Osteocyte (in vitro differentiated cells): ENCODE data around the gene MED23. TPM values are rescaled to one million over a fixed set of nuclear protein-coding genes. Genes with fewer than 3 reads are reported as not detected.

Source experiments
- DNase-seq: peaks from one replicate; pipeline ENCODE4 v3.0.0; 2021; ENCODE audit warnings: mixed read lengths; ENCODE audit not compliant: unreplicated experiment; ENCODE audit errors: extremely low spot score
- H3K27ac Mint-ChIP-seq: one replicate; pipeline ENCODE4 v1.8.0; 2021; ENCODE audit warnings: mild to moderate bottlenecking, mixed read lengths; ENCODE audit not compliant: unreplicated experiment
- H3K27me3 Mint-ChIP-seq: one replicate; pipeline ENCODE4 v1.8.0; 2021; ENCODE audit warnings: mixed read lengths; ENCODE audit not compliant: unreplicated experiment
- H3K36me3 Mint-ChIP-seq: one replicate; pipeline ENCODE4 v1.8.0; 2021; ENCODE audit warnings: mixed read lengths; ENCODE audit not compliant: unreplicated experiment
- H3K4me1 Mint-ChIP-seq: one replicate; pipeline ENCODE4 v1.8.0; 2021; ENCODE audit warnings: mixed read lengths; ENCODE audit not compliant: unreplicated experiment
- H3K4me3 Mint-ChIP-seq: one replicate; pipeline ENCODE4 v1.8.0; 2021; ENCODE audit warnings: mild to moderate bottlenecking, moderate library complexity, mixed read lengths; ENCODE audit not compliant: unreplicated experiment
- H3K9me3 Mint-ChIP-seq: one replicate; pipeline ENCODE4 v1.8.0; 2021; ENCODE audit warnings: mixed read lengths; ENCODE audit not compliant: unreplicated experiment
- total RNA-seq: library from RNA; stranded (reverse); gene quantifications from 2 replicates; pipeline ENCODE4 v1.2.1, GENCODE V29; 2021
- TF ChIP-seq, protein P1 (sequence below): fragments of 200-600 bp; sonication (generic); IDR thresholded peaks from 2 replicates; pipeline ENCODE4 v1.5.0; 2021; ENCODE audit warnings: antibody characterized with exemption, mild to moderate bottlenecking, moderate library complexity

MED23 gene
- total RNA-seq, 1 donor from 2014 or later, result 33.3 TPM

DNA sequence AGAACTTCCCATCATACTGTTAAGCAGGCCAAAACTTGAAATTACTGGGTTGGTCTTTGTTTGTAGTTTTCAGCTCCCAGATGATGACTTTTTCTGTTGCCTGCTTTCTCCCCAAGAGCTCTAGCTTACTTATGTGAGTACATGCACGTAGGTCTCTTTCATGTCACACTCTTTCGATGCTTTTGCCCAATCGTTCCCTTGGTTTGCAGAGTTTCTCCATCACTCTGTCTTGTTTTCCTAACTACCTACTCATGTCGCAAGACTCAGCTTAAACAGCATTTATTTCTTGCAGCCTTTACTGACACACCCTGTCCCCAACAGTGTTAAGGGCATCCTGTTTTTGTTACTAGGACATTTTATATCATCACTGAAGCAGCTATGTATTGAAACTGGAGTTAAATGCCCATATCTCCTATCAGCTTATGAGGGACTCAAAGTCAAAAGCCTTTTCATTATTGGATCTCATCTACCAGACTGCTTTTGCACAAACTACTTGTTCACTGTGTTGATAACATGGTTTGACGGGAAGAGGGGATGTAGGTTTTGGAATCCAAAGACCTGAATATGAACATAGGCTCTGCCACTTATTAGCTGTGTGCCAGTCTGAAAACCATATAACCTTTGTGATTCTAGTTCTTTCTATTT is 52.1 kb downstream of the MED23 start:
- no peaks in the 10 kb centered on the region for H3K9me3 Mint-ChIP-seq
- H3K4me3 Mint-ChIP-seq, result no peak overlapping the region
- H3K4me1 Mint-ChIP-seq, result peaks cover 10% of the 10 kb centered on the region
- H3K36me3 Mint-ChIP-seq, result peaks cover 24% of the 10 kb centered on the region
- no peak overlapping the region for H3K27ac Mint-ChIP-seq
- TF ChIP-seq, protein P1, sequence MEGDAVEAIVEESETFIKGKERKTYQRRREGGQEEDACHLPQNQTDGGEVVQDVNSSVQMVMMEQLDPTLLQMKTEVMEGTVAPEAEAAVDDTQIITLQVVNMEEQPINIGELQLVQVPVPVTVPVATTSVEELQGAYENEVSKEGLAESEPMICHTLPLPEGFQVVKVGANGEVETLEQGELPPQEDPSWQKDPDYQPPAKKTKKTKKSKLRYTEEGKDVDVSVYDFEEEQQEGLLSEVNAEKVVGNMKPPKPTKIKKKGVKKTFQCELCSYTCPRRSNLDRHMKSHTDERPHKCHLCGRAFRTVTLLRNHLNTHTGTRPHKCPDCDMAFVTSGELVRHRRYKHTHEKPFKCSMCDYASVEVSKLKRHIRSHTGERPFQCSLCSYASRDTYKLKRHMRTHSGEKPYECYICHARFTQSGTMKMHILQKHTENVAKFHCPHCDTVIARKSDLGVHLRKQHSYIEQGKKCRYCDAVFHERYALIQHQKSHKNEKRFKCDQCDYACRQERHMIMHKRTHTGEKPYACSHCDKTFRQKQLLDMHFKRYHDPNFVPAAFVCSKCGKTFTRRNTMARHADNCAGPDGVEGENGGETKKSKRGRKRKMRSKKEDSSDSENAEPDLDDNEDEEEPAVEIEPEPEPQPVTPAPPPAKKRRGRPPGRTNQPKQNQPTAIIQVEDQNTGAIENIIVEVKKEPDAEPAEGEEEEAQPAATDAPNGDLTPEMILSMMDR, result no peak
- DNase-seq, result no peak
- no peaks in the 10 kb centered on the region for H3K27me3 Mint-ChIP-seq

DNA sequence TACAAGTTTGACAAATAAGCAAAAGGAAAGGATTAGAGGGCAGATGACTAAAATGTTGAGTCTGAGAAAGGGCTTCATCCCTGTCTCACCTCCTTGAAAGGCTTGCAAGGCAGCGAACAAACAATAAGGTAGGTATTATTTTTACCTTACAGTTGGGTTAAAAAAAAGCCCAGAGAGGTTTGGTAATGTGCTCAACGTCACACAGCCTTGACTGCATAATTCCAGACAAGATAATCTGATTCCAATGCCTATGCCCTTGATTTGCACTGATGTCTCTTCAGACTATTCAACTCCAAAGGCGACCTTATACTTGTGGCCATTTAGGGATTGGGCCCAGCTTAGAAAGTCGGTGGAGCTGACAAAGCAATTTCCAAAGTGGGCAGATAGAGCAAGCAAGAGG is 53.4 kb downstream of the MED23 start:
- TF ChIP-seq, protein P1, result no peak
- no peak overlapping the region for H3K27ac Mint-ChIP-seq
- H3K27me3 Mint-ChIP-seq, result no peaks in the 10 kb centered on the region
- no peak for DNase-seq
- no peak overlapping the region for H3K4me3 Mint-ChIP-seq
- H3K9me3 Mint-ChIP-seq, result no peaks in the 10 kb centered on the region
- H3K36me3 Mint-ChIP-seq, result peaks cover 14% of the 10 kb centered on the region
- H3K4me1 Mint-ChIP-seq, result peaks cover 10% of the 10 kb centered on the region

DNA sequence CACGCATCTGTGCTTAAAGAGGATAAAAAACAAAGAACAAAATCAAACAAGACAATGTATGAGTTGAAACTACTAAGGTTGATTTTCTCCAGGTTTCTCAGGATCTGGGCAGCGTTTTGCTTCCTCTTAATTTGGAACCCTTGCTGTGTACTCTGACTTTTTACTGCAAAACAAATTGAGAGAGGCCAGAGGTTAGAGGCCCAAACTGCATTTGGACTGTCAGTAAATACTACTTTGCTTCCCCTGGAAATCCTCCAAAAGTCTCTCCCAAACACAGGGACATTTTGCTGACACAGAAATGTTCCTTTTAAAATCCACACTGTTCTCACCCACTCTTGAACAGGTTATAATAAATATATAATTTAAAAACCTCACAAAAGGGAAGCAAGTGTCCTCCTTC is 53.9 kb downstream of the MED23 start:
- TF ChIP-seq, protein P1, result no peak
- peak overlapping the region; percentile 11 for H3K27ac Mint-ChIP-seq
- peaks cover 13% of the 10 kb centered on the region for H3K36me3 Mint-ChIP-seq
- H3K4me1 Mint-ChIP-seq, result peaks cover 10% of the 10 kb centered on the region
- no peaks in the 10 kb centered on the region for H3K9me3 Mint-ChIP-seq
- no peak overlapping the region for H3K4me3 Mint-ChIP-seq
- no peaks in the 10 kb centered on the region for H3K27me3 Mint-ChIP-seq
- no peak for DNase-seq

DNA sequence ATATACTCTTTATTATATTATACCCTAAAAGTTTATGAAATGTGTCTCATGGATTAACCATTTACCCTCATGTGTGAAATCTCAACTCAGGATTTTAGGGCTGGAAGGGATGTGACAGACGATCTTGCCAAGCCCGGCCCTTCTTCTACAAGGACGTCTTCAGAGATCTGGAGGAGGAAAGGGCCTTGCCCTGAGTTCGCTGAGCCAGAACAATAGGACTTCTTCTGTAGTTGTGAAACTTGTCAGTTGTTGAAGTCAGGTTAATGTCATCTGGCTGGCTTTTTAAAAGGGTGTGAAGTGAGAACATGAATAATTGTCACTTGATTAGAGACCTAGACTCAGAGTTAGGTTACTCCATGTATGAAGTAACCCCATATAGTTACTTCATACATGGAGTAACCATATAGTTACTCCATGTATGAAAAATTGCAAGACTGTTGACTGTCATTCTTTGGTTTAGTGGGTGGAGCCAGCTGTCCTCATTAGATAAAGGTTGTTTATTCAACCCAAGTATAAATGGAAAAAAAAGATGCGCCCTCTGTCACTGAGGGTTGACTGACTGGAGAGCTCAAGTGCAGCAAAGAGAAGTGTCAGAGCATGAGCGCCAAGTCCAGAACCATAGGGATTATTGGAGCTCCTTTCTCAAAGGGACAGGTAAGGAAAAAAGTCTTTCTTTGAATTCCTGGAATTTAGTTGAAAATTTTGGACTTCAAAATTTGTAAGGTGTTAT is 55.2 kb downstream of the MED23 start, which contains the start of gene ARG1:
TSS of gene ARG1 (plus strand) at position 541 of the 730 bp plus-strand sequence. CDS start at position 598, 57 bp downstream.
- H3K4me3 Mint-ChIP-seq, result no peak within 1 kb of the TSS
- no peak for DNase-seq
- TF ChIP-seq, protein P1, result no peak
- no peaks in the 10 kb centered on the region for H3K27me3 Mint-ChIP-seq
- H3K4me1 Mint-ChIP-seq, result peaks cover 10% of the 10 kb centered on the region
- peak within 1 kb of the TSS; percentile 11 for H3K27ac Mint-ChIP-seq
- peaks cover 5% of the 10 kb centered on the region for H3K36me3 Mint-ChIP-seq
- H3K9me3 Mint-ChIP-seq, result no peaks in the 10 kb centered on the region

DNA sequence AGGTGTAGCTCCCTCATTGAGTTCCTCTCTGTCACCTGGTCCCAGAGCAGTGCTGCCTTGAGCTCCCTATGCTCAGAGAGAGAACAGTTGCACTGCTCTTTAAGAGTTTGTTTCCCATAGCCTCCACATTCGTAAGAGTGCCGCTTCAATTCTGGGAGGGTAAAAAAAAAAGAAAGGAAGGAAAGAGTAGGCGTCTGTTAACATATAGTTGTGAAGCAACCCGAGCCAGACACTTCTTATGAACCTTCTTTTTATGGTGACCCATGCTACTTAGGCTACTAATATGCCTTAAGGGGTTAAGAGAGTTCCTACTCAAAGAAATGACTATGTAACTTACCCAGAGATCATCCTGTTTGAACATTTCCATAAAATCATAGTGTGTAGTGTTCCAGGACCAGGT is 59.3 kb downstream of the MED23 start:
- Mint-ChIP-seq H3K4me3 (no peak overlapping the region), H3K27ac (no peak overlapping the region), H3K36me3 (peaks cover 3% of the 10 kb centered on the region), H3K4me1 (peaks cover 2% of the 10 kb centered on the region), H3K9me3 (peaks cover 6% of the 10 kb centered on the region), H3K27me3 (peaks cover 5% of the 10 kb centered on the region)
- DNase-seq, result no peak
- TF ChIP-seq, protein P1, result no peak
